ENCODE data around the gene SULT4A1.
"Not testable (repeated sequence)": the region's sequence is repeated elsewhere in the genome, so short reads cannot be mapped to it uniquely, and the experiment has no call there.

The SULT4A1 gene

GRCh38 chr22:43885786-43886185, 23.5 kb upstream of the SULT4A1 start:
- no peak for DNase-seq

DNA sequence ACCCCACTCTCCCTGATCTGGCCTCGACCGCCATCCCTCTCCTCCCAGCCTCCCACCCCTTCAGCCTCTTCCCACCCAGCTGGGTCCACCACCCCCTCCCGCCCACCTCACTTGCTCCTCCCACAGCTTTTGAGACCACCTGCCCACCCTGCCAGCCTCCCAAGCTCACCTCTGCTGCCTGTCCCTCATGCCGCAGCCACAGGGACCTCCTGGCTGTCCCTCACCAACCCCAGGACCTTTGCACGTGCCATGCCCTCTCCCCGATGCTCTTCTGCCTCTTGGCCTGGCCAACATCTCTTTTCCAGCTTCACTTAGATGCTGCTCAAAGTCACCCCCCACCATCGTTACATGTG, 23.0 kb upstream of the SULT4A1 start:
- DNase-seq: no peak

- DNase-seq: peak; percentile 78
Measured at GRCh38 chr22:43884600-43885318, 22.4 kb upstream of the SULT4A1 start.

GRCh38 chr22:43883719-43884415, 21.6 kb upstream of the SULT4A1 start:
- no peak for DNase-seq

DNA sequence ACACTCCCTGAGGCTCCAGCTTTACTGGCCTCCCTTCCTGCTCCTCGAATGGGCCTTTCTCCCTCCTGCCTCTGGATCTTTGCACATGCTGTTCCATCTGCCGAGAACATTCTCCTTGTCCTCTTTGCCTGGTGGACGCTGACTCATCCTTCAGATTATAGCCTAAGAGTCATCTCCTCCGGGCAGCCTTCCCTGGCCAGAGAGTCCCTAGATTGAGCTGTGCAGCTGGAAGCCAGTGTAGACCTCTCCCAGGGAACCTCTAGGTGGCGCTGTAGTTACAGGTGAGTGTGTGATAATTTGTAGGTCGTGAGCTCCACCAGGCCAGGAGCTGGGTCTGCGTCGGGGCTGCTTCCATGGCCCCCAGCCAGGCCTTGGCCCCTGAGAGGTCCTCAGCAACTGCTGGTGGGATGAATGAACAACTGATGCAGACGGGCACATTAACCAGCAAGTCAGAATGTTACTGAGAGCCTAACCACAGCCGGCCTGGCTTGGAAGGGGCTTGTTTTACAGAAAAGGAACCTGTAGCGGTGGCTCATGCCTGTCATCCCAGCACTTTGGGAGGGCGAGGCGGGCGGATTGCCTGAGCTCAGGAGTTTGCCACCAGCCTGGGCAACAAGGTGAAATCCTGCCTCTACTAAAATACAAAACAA, 20.8 kb upstream of the SULT4A1 start:
- DNase-seq: peak; percentile 53

DNA sequence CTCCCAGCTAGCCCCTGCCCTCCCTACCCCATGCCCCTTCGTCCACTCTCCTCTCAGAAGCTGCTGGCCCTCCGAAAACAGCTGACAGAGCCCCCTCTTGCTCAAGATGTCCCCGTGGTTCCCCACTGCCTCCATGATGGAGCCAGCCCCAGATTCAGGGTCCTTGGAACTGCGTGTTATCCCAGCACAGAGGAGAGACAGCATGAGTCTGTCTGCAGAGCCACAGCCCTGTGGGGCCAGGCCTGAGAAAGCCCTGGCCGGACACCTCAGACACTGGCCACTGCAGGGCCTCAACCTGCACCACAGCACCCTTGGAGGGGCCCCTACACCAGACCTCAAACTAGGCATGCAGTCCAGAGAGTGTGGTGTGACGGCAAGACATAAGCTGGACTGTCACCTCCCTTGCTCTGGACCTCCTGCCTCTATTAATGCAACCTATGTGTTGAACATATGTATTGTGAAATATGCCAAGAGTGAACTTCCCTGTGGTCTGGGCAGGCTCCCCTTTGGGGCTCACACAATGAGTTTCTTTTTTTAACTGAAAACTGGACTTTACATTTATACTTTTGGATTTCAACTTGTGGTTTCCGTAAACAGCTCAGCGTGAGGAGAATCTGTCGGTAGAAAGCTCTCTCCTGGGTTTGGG, 19.9 kb upstream of the SULT4A1 start:
- peak; percentile 68 for DNase-seq

GRCh38 chr22:43881091-43882061, 19.1 kb upstream of the SULT4A1 start:
- DNase-seq: no peak

DNA sequence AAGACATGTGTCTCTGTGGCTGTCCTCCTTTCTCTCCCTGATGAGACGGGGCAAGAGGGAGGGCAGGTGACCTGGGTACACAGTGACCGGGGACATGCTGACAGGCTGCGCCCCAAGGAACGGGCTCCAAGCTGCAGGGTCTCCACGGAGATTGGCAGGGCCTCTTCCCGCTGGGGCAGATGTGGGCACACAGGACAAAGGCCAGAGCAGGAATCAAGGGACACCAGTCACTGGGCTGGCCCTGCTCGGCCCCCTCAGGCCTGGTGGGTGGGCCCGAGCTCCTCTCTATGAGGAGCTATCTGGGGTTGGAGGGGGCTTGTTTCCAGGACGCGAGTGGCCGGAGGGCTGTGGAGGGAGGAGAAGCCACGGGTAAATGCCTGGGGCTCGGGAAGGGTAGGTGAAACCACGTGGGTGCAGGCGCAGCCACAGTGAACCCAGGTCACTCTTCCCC, 18.3 kb upstream of the SULT4A1 start:
- no peak for DNase-seq

DNA sequence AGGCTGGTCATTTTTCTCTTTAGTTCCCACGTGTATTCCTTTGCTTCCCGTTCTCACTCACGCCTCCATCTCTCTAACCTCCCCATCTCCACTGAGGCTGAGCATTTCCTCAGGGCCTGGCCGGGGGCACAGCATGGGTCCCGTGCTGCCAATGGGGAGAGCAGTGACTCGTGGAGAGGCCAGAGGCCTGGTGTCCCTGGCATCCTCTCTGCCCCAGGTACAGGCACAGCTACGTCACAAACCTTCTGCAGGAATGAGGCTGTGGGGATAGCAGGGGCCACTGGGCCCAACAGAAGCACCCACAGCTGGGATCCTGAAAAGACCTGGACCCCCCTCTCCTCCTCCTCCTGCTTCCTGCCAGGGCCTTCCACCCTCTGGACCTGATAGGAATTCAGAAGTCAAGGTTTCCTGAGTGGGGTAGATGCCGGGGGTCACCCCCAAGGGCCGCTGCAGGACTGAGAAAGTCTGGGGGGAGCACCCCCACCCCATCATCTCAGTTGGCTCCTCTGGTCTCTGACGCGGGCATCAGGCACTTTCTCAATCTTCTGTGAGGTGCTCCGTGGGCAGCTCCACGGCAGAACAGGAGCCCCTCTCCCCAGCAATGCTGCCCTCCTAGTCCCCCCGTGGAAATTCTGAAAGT, 17.7 kb upstream of the SULT4A1 start:
- no peak for DNase-seq

DNA sequence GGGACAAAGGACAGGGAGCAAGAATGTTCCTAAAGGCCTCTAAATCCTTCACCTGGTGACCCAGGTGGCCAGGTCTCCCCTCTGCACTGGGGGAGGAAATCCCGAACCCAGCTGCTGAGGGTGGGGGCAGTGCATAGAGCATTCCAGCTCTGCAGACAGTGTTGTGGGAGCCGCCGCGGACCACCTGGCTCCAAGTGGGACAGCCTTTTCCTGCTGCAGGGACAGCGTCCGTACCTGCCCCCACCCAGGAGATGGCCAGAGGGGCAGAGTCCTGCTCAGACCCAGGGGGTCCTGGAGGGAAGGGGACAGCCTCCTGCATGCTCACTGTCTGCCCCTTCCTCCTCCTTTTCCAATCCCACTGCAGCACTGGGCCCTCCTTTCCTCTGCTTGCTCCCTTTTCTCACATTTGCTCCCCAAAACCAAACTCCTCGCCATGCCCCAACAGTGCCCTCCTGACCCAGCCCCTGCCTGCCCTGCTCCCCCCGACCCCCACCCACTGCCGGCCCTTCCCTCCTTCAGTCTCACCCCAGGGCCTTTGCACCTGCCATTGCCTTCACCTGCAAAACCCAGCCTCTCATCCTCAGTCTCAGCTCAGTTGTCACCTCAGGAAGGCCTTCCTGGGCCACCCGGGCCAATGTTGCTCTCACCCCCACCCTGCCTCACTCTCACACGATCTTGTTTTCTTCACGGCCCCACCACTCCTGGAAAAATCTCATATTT, 16.7 kb upstream of the SULT4A1 start:
- no peak for DNase-seq

DNA sequence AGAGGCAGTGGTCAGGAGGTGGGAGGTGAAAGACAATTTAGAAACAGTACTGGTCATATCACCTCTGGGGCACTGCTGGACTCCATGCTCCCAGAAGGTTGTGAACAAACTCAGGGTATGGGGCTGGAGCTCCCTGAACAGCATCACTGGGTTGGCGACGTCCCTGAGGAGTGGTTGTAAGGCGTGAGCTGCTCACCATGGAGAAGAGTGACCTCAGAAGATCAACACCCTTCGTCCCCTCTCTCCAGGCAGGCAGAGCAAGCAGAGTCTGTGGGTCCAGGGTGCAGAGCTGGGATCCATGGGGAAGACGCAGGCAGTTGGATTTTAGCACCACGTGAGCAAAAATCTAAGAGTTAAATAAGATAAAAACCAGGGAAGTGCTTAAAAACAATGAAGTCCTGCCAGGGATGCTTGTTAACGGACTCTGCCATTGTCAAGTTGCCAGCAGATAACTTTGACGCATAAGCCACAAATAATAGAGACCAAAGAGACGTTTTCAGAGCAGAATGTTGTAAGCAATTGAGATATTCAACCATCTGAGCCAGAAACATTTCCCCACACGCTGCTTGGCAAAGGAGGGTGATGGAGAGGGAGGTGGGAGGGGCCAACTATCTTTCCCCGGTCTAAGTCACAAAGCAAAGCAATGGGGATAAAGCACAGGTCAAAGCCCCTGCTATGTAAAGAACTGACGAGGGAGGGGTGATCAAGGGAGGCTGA, 15.9 kb upstream of the SULT4A1 start:
- DNase-seq: no peak

GRCh38 chr22:43876866-43877509, 14.7 kb upstream of the SULT4A1 start:
- no peak for DNase-seq

- DNase-seq: no peak
Measured at GRCh38 chr22:43869799-43870198, 7.5 kb upstream of the SULT4A1 start.

DNA sequence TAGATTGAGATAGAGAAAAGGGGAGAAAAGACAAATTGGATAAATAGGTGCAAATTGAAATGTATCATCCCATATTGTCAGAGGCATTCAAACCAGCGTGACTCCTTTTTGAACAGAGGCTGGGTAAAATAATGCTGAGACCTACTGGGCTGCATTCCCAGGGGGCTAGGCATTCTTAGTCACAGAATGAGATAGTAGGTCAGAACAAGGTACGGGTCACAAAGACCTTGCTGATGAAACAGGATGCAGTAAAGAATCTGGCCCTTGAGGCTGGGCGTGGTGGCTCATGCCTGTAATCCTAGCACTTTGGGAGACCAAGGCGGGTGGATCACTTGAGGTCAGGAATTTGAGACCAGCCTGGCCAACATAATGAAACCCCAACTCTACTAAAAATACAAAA, 6.7 kb upstream of the SULT4A1 start:
- not testable (repeated sequence) for DNase-seq

DNA sequence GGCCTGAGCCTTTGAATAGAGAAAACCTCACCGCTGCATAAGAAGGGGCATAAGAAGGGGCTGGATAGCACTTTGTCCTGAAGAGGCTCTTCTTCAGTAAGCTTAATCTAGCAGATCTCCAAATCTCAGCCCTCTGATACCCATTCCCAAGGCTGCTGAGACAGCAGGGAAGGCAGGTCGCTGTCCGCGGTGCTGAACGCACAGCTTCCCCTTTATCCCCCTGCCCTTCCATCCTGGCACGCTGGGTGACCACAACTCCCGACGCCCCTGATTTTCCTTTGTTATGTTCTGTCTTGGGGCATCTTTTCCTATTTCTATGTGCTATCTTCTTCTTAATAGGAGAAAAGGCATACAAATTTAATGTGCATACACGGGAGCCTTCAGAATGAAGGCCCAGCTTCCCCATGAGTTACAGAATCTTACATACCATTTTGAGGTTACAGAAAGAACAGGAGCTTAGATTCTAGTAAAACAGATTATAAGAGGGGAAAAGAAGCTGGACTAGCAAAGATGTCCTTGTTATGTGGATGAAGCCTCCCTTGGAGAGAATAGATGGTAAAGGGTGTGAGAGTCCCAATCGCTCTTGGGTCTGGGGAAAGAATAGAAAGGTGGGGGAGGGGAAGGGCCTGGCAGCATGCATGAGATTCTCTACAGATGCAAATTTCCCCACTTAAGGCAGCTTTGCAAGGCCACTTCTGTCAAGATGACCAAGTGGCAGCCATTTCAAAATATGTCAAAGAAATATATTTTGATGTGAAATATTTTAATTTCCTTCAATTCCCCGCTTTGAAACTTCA, 5.7 kb upstream of the SULT4A1 start:
- DNase-seq: peak; percentile 19

DNA sequence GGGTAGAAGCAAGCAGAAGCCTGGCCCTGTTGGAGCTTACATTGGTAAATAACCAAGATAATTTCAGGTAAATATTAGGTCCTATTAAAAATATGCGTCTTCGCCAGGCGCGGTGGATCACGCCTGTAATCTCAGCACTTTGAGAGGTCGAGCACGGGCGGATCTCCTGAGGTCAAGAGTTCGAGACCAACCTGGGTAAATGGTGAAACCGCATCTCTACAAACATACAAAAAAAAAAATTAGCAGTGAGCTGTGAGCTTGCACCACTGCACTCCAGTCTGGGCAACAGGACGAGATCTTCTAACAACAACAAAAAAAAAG, 529 bp upstream of the SULT4A1 start:
- DNase-seq: no peak

- no peak for DNase-seq
Measured at GRCh38 chr22:43861529-43861928, 784 bp downstream of the SULT4A1 start.

DNA sequence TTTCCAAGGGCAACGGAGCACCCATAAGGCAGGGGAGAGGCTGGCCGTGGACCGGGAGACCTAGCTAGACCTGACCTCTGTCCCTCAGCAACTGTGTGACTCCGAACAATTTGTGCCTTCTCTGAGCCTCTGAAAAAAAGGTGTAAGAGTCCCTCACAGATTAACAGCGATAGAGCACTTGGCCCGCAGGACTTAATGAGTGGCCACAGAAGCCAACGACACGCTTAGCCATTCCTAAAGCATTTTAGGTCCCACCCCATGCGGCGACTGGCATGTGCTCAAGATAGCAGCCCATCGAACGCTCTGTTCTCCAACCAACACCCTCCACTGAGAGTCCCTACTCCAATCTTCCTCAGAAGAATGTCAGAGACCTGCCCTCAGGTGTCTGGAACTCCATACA, 1.5 kb downstream of the SULT4A1 start:
- DNase-seq: no peak

- DNase-seq: no peak
Measured at GRCh38 chr22:43860126-43860525, 2.2 kb downstream of the SULT4A1 start.

Data from MV-4-11 (cell line).